Heart right ventricle (tissue), 16 donors: Measurements from ENCODE around the gene LZTS2. TPM values are rescaled to one million over a fixed set of nuclear protein-coding genes. Genes with fewer than 3 reads are reported as not detected.

ENCODE experiments used
- ATAC-seq, 8 donors: fragments of 200-7000 bp; cut with Tn5 transposase; one replicate each; pipeline ENCODE4 v1.9.1; 2020; ENCODE audit warnings: mild to moderate bottlenecking in 8 of 8, moderate library complexity in 8 of 8, moderate number of reproducible peaks in 1 of 8
- DNase-seq, 2 donors: peaks; one replicate each; pipeline ENCODE4 v3.0.0-alpha.2; 2020
- H3K27ac ChIP-seq, 10 donors: fragments of 200-600 bp; sonication (generic) in 2 of 10; one replicate each; pipeline versions ENCODE4 v1.5.0 to v1.8.0; 2020 to 2022; ENCODE audit warnings: mild to moderate bottlenecking in 3 of 10
- H3K27me3 ChIP-seq, 7 donors: fragments of 200-600 bp; one replicate each; pipeline ENCODE4 v1.8.0; 2021 to 2022; ENCODE audit warnings: mild to moderate bottlenecking in 2 of 7
- H3K36me3 ChIP-seq, 9 donors: fragments of 200-600 bp; sonication (generic) in 1 of 9; one replicate each; pipeline versions ENCODE4 v1.5.0 to v1.8.0; 2020 to 2022; ENCODE audit warnings: mild to moderate bottlenecking in 2 of 9
- H3K4me1 ChIP-seq, 9 donors: fragments of 200-600 bp; sonication (generic) in 1 of 9; one replicate each; pipeline versions ENCODE4 v1.5.0 to v1.8.0; 2020 to 2022; ENCODE audit warnings: mild to moderate bottlenecking in 4 of 9
- H3K4me3 ChIP-seq, 10 donors: fragments of 200-600 bp; sonication (generic) in 2 of 10; one replicate each; pipeline versions ENCODE4 v1.5.0 to v1.8.0; 2020 to 2022; ENCODE audit warnings: mild to moderate bottlenecking in 7 of 10, moderate library complexity in 2 of 10
- H3K9me3 ChIP-seq, 11 donors: fragments of 200-600 bp in 10 of 11; sonication (generic) in 2 of 11; one replicate each; pipeline versions ENCODE4 v1.5.0 to v1.8.0; 2013 to 2022; ENCODE audit warnings: mild to moderate bottlenecking in 2 of 11, control low read depth in 1 of 11, moderate library complexity in 1 of 11
- CTCF ChIP-seq, 9 donors: fragments of 200-600 bp; sonication (generic) in 2 of 9; IDR thresholded peaks; one replicate each; pipeline versions ENCODE4 v1.5.0 to v1.8.0; 2021 to 2022; ENCODE audit warnings: antibody characterized with exemption in 9 of 9, mild to moderate bottlenecking in 5 of 9, moderate library complexity in 1 of 9
- WGBS, 2 donors: extraction: QIAGEN DNeasy Blood & Tissue Kit; methylation state at CpG; one replicate each; pipeline ENCODE4 v1.1.7; 2013; ENCODE audit warnings: inconsistent platforms in 1 of 2; 5-methylcytosine and 5-hydroxymethylcytosine counted together
- intact Hi-C, 10 donors: fragments of 100-400 bp; cut with DNase I; formaldehyde crosslinking; loops; one replicate each; pipeline versions ENCODE4 v1.11.1 to v1.14.2; 2022
- polyA plus RNA-seq, 2 donors: library from polyadenylated mRNA; stranded (reverse); fragments of 200-250 nt; gene quantifications; one replicate each; pipeline ENCODE4 v1.2.3, GENCODE V29; 2013
- total RNA-seq, 10 donors: library from RNA; stranded (reverse); fragmentation: NEBNext Ultra II Directional in 3 of 10; extraction: Animal tissue kit (Norgen Biotek cat#: 25700) in 3 of 10; gene quantifications; one replicate each; pipeline versions ENCODE4 v1.2.1 to v1.2.4, GENCODE V29; 2021 to 2023
- donor health status: Arrhythmogenic right ventricular cardiomyopathy.
- donor health status: ischemic (EF 13 %, LVEDD 7.1; RV severe dilation, severe dysfunction).
- donor health status: healthy with polysubstance abuse.
- donor health status: DM: no; HTN: yes; CAD: no.
- donor health status: DM: no; HTN: no; CAD: no.
- donor health status: ischemic (EF 25% LVEDD 6.9; RV normal size, moderate dysfunction).
- donor health status: ischemic (EF 25% LVEDD 5.7; RV mildly dilated, moderate dysfunction).
- donor health status: healthy.
- donor health status: DM: yes; HTN: yes; CAD: no.
- donor health status: Ischemic cardiomyopathy.
- donor health status: ischemic (EF 35%, LVEDD 5.7; RV mildly dilated, moderate dysfunction).
- donor health status: nonischemic (EF 11% LVEDD 7.7; RV severe dilation, severe dysfunction).
- donor health status: DM: yes; HTN: yes; CAD: no.
- donor health status: PGD.
- donor health status: ischemic (EF 29% LVEDD 5.4; RV normal size, mild dysfunction).
- donor health status: nonischemic (EF 23%, LVEDD 6.1; RV moderate dilation, normal function).

LZTS2 gene
- total and polyA plus RNA-seq, 12 donors = 28.6 to 73.7 (median 41.7) TPM

- H3K36me3 ChIP-seq = peaks cover 0 to 31% (median 5%) of the 10 kb centered on the region in 9 donors
- WGBS, 2 donors = 13 to 18% methylated on average over 9 of the region's 9 CpGs
- DNase-seq (no peak), ATAC-seq (peak in 4 of 8 donors; percentile 12 to 29 (median 14))
- no peaks in the 10 kb centered on the region for H3K9me3 ChIP-seq
- no peak overlapping the region for H3K27ac ChIP-seq
- peaks cover 0 to 7% (median 0%) of the 10 kb centered on the region in 7 donors for H3K27me3 ChIP-seq
- intact Hi-C loops = loop anchor here in 1 of 10 donors (1.0 kb wide), 1 partner anchor 45 kb away; no protein-coding TSS in a partner anchor
- TF ChIP-seq CTCF (IDR thresholded peaks at IDR 0.05) = no peak
- H3K4me1 ChIP-seq = peaks cover 3 to 23% (median 15%) of the 10 kb centered on the region in 9 donors
- H3K4me3 ChIP-seq = peak overlapping the region; percentile 27 to 67 (median 58)
These were observed 30.8 kb upstream of the LZTS2 start for GRCh38 chr10:100968863-100969186.

GRCh38 chr10:100969187-100970075 is 30.2 kb upstream of the LZTS2 start, which contains the start of gene SEMA4G:
SEMA4G (plus strand) TSS chr10:100969504; CDS start chr10:100972913, 3,409 bp downstream.
- intact Hi-C loops = no loop called here
- Histone ChIP-seq H3K4me1 (peaks cover 3 to 23% (median 15%) of the 10 kb centered on the region in 9 donors), H3K27me3 (peaks cover 0 to 7% (median 0%) of the 10 kb centered on the region in 7 donors), H3K4me3 (peak within 1 kb of the TSS; percentile 27 to 67 (median 58)), H3K27ac (no peak within 1 kb of the TSS), H3K9me3 (no peaks in the 10 kb centered on the region), H3K36me3 (peaks cover 0 to 25% (median 4%) of the 10 kb centered on the region in 9 donors)
- ATAC-seq (peak; percentile 69 to 85 (median 81)), DNase-seq (peak; percentile 23 to 62)
- WGBS, 2 donors = 2% methylated on average over 67 to 70 of the region's 70 CpGs
- TF ChIP-seq CTCF (IDR thresholded peaks at IDR 0.05) = peak; percentile 41 to 77 (median 73)

GRCh38 chr10:100970076-100970913 is 29.3 kb upstream of the LZTS2 start:
- peaks cover 0 to 16% (median 0%) of the 10 kb centered on the region in 9 donors for H3K36me3 ChIP-seq
- peak in 4 of 8 donors; percentile 3 to 15 (median 10) for ATAC-seq
- H3K27me3 ChIP-seq = peaks cover 0 to 7% (median 0%) of the 10 kb centered on the region in 7 donors
- WGBS, 2 donors = 56 to 57% methylated on average over 13 of the region's 13 CpGs
- peak overlapping the region in 9 of 10 donors; percentile 27 to 67 (median 59) for H3K4me3 ChIP-seq
- intact Hi-C loops = no loop called here
- no peak overlapping the region for H3K27ac ChIP-seq
- H3K9me3 ChIP-seq = no peaks in the 10 kb centered on the region
- DNase-seq = no peak
- no peak for TF ChIP-seq CTCF (IDR thresholded peaks at IDR 0.05)
- peaks cover 3 to 23% (median 15%) of the 10 kb centered on the region in 9 donors for H3K4me1 ChIP-seq
